GM21360 (cell line): ENCODE results near the gene NBL1.
A peak's percentile ranks its signal among the peaks of the same experiment; 100 is the strongest.

ENCODE experiments used
- ATAC-seq: cut with Tn5 transposase; IDR thresholded peaks from one replicate; pipeline ENCODE4 v1.9.1; 2021; ENCODE audit warnings: mild to moderate bottlenecking, moderate library complexity; ENCODE audit not compliant: unreplicated experiment

The NBL1 gene

DNA sequence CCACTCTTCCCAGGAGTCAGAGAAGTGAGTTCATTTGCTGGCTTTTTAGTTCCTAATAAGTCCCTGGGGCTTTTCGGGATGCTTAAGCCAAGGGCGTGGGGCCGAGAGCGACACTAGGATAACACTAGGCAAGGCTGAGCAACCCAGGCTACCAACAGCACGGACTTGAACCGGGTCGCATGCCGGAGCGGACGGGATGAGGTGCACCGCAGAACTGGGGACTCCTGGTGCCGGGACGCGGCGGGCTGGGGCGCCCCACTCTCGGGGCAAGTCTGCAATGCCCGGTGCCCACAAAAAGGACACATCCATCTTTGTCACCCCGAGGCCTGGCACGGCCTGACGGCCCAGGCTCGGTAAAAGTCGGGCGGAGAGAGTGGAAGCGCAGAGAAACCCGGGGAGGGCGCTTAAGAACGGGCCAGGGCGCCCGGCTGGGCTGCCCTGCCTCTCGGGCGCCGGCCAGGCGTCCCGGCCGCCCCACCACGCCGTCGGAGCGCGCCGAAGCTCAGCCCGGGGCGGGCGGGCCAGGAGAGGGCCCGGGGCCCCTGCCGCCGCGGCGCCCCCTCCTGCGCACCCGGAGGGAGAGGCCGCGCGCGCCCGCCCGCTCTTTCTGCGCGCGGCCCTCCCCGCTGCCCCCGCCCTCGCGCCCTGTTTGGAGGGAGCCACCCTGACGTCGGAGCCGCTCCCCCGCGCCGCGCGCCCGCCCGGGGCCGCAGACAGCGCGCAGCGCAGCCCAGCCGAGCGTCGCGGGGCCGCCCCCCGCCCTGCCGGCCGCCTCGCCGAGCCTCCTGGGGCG is at the start of gene NBL1:
NBL1 (plus strand) TSS at position 710 of the 793 bp plus-strand sequence. CDS start 10,720 bp downstream, outside the sequence.
- ATAC-seq = no peak

- ATAC-seq = no peak
These were observed 47.9 kb upstream of the NBL1 start for GRCh38 chr1:19596065-19596713.

GRCh38 chr1:19596714-19597495 is 47.2 kb upstream of the NBL1 start:
- ATAC-seq = peak; percentile 84

GRCh38 chr1:19597496-19598309 is 46.4 kb upstream of the NBL1 start:
- no peak for ATAC-seq

DNA sequence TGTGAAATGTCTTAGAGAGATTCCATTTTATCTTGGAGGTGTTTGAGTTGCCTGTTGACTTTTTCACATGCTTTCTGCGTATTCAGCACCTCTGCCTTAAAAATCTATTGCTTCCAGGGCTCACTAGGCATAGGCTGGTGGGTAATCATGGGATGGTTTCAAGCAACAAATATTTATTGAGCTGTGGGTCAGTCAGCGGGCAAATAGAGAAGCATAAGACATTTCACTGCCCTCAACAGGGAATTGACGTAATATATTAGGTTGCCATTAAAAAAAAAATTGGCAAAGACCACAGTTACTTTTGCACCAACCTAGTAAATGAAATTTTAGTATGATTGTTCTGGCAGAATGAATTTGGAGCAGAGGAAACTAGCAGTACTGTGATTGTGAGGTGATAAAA is 44.3 kb upstream of the NBL1 start:
- no peak for ATAC-seq

DNA sequence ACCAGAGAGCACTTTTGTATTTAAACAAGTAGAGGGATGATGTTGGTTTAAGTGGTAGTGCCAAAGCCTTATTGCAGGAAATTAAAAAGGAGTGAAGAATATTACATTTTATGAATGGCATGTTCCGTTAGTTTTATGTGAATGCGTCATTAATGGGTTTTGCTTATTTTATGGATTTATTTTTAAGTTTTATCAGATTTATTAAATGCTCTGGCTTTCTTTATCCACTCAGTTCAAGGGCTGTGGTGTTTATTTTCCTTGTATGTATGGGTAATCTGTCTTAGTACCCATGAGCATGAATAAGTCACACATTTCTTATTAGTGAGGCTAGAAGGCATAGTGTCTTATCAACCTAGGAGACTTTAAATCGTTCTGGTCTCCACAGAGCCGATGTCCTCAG is 41.6 kb upstream of the NBL1 start:
- no peak for ATAC-seq

DNA sequence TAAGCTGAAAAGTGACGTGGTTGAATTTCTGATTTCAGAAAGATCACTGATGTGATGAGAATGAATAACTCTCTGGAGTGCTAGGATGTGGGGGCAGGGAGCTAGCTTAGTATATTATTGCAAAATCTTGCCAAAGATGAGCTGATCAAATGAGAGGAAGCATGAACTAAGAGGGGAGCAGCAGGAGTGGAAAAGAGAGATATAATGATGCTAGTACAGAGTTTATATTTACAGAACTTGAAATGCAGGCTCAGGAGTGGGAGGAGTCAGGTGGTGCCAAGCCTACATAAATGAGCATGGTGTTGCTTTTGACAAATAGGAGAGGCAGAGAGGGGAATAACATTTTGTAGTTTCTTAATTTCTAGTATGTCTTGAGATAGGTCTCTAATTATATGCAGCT is 38.1 kb upstream of the NBL1 start:
- ATAC-seq = no peak

DNA sequence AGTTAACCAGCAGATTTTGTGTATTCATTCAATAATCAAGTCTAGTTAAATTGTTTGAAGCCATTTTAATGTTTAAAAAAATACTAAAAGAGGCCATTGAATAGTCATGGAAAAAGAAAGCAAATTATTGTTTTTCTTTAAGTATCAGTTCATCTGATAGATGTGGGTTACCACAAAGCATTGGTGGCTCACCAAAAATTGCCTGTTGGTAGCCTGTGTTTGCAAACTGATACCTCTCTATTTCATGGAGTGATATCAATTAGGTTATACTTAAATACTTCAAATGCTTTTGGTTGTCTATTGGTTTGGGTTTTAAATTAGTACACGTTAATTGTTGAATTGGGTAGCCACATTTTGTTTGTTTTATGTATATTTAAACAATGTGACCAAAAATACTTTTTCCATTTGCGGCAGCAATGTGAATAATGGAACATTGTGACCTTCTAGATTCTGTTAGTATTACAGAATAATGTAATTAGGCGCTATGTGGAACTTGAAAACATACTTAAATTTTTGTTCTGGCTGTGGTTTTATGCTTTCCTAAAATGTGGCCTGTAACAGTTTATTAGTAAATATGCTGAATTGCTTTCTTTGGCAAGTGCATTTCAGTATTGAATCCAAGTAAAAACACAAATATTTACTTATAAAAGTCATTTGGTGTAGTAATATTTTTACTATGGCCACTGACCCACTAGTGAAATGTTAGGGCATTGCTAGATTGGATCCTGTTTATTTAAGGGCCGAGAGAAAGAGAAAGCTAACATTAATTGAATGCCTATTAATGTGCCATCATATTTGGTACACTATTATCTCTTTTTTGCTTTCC is 37.1 kb upstream of the NBL1 start:
- ATAC-seq = no peak

DNA sequence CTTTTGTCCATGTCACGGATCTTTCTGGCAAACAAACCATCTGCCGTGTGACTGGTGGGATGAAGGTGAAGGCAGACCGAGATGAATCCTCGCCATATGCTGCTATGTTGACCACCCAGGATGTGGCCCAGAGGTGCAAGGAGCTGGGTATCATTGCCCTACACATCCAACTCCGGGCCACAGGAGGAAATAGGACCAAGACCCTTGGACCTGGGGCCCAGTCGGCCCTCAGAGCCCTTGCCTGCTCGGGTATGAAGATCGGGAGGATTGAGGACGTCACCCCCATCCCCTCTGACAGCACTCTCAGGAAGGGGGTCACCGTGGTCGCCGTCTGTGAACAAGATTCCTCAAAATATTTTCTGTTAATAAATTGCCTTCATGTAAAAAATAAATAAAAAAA is 35.9 kb upstream of the NBL1 start:
- ATAC-seq = no peak

- no peak for ATAC-seq
These were observed 33.7 kb upstream of the NBL1 start for GRCh38 chr1:19610282-19610981.

GRCh38 chr1:19612530-19612929 is 31.6 kb upstream of the NBL1 start:
- no peak for ATAC-seq

GRCh38 chr1:19613171-19613703 is 30.9 kb upstream of the NBL1 start:
- ATAC-seq = no peak

DNA sequence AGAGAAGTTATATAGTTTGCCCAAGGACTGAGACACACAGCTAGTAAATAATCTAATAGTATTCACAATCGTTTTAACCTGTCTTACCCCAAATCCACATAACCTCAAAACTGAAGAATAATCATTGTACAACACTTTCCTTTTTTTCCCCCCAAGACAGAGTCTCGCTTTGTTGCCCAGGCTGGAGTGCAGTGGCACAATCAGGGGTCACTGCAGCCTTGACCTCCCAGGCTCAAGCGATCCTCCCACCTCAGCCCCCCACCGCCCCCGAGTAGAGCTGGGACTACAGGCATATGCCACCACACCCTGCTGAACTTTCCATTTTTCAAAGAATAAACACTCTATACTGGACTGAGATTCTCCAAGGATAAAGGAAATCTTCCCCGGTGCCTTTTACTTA is 28.7 kb upstream of the NBL1 start:
- no peak for ATAC-seq

- ATAC-seq = no peak
These were observed 27.6 kb upstream of the NBL1 start for GRCh38 chr1:19616489-19616888.

DNA sequence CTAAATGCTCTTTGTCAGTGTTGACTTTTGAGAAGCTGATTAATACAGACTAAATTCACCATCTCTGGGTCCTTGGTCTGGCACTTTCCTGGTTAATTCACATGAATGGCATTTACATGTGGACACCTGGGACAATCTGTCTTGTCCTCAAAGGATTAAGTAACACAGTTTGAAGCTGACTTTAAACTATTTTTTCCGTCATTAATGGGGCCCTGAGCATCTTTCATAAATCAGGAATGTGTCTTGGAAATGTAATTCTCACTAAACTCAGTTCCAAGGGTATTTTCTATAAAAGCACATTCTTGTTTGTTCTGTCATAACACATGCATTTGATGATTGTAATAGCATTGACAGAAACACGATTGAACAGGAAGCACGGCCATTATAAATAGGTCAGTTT is 26.7 kb upstream of the NBL1 start:
- no peak for ATAC-seq

DNA sequence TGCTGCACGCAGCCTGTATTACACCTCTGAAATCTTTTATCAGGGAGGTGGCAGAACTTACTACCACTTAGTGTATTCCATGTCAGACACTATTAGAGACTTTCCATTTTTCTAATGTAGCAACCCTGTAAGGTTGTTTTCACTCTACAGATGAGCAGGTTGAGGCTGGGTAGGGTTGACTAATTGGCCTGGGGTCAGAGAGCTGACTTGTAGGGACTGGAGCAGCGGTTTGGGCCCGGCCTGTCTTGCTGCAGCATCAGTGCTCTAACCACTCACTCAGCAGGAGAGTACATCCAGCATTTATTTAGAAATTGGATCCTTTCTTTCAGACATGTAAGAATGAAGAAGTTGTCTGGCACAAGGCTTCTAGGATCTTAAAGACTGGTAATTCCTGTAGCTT is 25.7 kb upstream of the NBL1 start:
- ATAC-seq = no peak

- no peak for ATAC-seq
These were observed 24.3 kb upstream of the NBL1 start for GRCh38 chr1:19619697-19620384.

GRCh38 chr1:19620786-19621185 is 23.3 kb upstream of the NBL1 start:
- no peak for ATAC-seq
